ENCODE results near the gene KCTD1.

The KCTD1 gene

DNA sequence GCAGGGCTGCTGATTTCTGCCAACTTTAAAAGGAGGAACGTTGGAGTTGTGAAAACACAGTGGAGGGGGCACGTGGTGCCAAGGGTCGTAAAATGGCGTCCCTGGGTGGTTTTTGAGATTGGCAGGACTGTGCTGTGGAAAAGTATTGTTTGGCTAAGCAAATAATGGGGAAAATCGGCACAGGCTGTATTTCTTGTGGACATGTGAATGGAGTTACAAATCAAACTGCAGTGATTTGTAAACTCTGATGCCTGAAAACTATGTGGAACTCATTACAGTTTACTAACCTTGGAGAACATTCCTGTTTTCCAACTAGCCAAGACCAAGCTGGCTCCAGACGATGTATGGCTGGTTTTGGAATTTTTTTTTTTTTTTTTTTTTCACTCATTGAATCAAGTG is 68.7 kb downstream of the KCTD1 start:
- peak; percentile 55 for DNase-seq

- no peak for DNase-seq
These were observed 69.2 kb downstream of the KCTD1 start for GRCh38 chr18:26479065-26479680.

GRCh38 chr18:26477828-26478466 is 70.4 kb downstream of the KCTD1 start:
- no peak for DNase-seq

DNA sequence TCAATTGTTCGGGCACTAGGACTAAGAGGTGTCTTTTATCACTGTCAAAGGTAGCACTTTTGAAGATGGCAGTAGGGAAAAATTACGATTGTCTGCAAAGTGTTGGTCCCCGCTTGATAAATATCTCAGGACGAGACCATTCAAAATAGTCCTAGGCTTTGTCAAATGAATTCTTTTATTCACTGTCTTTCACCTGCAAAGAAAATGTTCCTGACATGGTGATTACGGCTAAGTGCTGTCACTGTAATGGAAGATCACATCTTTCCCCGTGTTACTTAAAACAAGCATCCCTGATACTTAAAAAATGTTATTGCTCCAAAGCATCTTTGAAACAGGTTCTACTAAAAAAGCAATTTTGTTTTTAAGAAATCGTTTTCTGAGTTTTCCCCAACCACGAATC is 71.7 kb downstream of the KCTD1 start:
- no peak for DNase-seq

DNA sequence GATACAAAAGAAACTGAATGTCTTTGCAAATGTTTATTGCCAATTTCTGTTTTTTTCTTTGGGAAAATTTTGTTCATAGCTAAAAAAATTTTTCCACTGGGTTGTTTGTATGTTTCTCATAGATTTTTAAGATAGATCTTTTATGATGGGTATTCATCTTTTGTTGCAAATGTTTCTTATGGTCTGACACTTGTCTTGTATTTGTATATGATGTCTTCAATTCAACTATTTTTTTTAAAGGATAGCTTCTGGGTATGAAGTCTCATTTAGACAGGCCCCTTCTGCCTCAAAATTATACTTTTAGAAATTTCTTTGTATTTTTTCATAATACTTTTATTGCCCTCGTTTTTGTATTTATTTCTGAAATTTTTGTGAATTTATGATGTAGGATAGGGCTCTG is 73.8 kb downstream of the KCTD1 start:
- DNase-seq: no peak

GRCh38 chr18:26473672-26474071 is 74.7 kb downstream of the KCTD1 start:
- no peak for DNase-seq

- DNase-seq: no peak
These were observed 76.5 kb downstream of the KCTD1 start for GRCh38 chr18:26471826-26472225.

GRCh38 chr18:26471027-26471426 is 77.3 kb downstream of the KCTD1 start:
- no peak for DNase-seq

- no peak for DNase-seq
These were observed 78.2 kb downstream of the KCTD1 start for GRCh38 chr18:26470011-26470637.

GRCh38 chr18:26468931-26469340 is 79.4 kb downstream of the KCTD1 start:
- DNase-seq: no peak

DNA sequence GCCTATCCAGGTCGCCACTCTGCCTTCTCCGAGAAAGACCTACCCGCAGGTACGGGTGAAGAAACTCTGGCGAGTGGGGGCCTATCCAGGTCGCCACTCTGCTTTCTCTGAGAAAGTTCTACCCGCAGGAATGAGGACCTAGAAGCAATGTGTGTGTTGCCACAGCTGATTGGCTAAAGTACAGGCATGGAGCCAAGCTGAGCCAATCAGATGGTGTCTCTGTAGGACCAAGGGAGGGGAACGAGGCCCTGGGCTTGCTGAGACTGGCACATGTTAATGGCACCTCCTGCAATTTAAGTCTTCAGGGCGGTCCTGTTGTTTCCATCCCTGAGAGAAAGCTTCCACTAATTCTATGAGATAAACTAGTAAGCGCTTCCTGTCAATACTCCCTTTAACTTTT is 82.3 kb downstream of the KCTD1 start:
- DNase-seq: no peak

- no peak for DNase-seq
These were observed 82.9 kb downstream of the KCTD1 start for GRCh38 chr18:26465431-26465830.

GRCh38 chr18:26464128-26465011 is 84.0 kb downstream of the KCTD1 start:
- DNase-seq: no peak

- DNase-seq: no peak
These were observed 86.0 kb downstream of the KCTD1 start for GRCh38 chr18:26462355-26462754.

DNA sequence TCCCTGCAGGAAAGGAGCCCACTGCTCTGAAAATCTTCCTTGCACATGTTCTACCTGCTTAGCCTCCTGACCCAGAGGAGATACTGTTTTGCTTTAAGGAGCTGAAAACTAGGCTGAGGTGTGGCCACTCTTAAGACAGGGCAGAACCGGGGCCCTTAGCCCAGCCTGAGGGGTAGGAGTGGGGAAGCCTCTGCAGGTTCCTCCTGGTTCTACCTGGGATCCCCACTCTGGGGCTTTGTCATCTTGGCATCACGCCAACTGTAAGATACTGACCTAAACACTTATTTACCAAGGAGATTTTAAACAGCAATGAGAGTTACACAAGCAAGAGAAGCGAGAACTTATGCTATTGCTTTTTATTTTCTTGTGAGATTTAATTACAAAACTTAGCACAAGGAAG is 86.9 kb downstream of the KCTD1 start:
- DNase-seq: no peak

- DNase-seq: no peak
These were observed 87.8 kb downstream of the KCTD1 start for GRCh38 chr18:26460449-26461091.

- DNase-seq: no peak
These were observed 88.5 kb downstream of the KCTD1 start for GRCh38 chr18:26459884-26460283.

DNA sequence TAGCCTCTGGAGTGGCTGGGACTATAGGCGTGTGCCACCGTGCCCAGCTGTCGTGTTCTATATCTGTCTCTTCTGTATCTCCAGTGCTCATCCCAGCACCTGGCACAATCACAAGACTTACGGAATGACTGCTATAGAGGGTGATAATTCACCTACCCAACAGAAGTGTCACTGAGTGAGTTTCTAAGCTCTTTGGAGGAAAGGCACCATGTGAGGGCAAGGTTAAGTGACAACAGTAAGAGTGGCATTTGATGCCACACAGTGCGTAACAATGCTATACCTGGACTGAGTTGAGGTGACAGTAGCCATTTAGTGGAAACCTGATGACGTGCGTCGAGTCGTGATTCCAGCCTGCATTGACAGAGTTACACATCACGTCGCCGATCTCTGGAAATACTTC is 89.0 kb downstream of the KCTD1 start:
- DNase-seq: no peak

- DNase-seq: no peak
These were observed 89.7 kb downstream of the KCTD1 start for GRCh38 chr18:26458526-26459232.

DNA sequence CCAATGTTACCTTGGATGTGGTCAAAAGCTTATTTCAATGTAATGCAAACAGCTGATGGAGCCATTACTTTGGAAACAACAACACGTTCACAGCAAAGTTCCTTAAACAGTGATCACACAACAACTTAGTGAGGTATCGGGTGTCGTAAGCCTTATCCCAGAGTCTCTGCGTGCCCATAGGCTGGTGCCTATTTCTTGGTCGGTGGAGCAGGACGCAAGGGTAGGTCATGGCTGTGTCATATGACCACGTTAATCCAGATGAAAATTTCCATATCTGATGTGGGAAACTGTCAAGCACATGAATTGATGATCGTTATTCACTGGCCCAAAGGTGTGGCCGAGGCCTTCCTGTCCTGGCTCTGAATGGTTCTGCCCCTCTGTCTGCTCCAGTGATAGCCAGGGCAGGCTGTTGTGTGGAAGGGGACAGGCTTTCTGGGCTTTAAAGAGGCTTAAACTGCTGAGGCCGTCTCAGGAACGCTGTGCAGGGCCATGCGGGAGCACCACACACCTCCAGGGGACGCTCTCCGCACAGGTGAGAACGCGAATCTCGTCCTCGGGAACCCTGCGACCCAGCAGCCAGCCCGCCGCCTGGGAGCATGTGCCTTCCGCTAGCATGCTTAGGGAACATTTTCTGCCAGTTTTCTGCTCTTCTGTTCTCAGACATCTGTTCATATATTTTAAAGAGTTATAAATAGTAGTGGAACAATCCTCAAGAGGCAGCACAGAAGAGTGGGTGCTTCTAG is 90.6 kb downstream of the KCTD1 start:
- DNase-seq: no peak

- no peak for DNase-seq
These were observed 91.2 kb downstream of the KCTD1 start for GRCh38 chr18:26457195-26457594.

DNA sequence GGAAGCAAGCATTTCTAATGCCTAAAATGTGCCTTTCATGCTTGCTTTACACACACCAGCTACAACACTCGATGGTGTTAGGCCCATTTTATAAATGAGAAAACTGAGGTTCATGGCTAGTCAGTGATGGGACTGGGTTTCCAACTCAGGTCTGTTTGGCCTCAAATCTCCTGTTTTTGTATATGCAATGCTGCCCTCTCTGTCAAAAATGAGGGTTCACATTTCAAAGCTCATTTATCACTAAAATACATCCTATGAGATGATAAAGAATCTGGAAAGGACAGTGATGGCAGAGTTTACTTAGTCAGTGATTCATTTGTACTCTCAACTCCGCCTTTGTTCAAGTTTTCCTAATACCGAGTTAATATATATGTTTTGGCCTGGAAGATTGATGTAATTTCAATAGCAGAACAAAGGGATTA is 92.3 kb downstream of the KCTD1 start:
- no peak for DNase-seq
